ENCODE results near the gene ZNF777. TPM values are rescaled to one million over a fixed set of nuclear protein-coding genes. Genes with fewer than 3 reads are reported as not detected.

The ZNF777 gene
- total RNA-seq = 18.2 and 19.2 TPM in 2 replicates

GRCh38 chr7:149460493-149461277, at the start of gene ZNF777:
Gene ZNF777, minus strand, starts transcription at chr7:149461062. Its CDS starts 5,040 bp downstream, at chr7:149456022.
- peak; percentile 95 for DNase-seq
- H3K4me3 Mint-ChIP-seq = peak within 1 kb of the TSS; percentile 87
- peaks cover 25% of the 10 kb centered on the region for H3K27me3 Mint-ChIP-seq
- peaks cover 21% of the 10 kb centered on the region for H3K4me1 Mint-ChIP-seq
- intact Hi-C loops (cut with micrococcal nuclease) = loop anchor here (1.0 to 5.0 kb wide), 4 partner anchors 36 to 198 kb away; partner anchors contain the start of genes ZNF746 and ZNF783
- H3K27ac Mint-ChIP-seq = peak within 1 kb of the TSS; percentile 79
- no peaks in the 10 kb centered on the region for H3K9me3 Mint-ChIP-seq
- H3K36me3 Mint-ChIP-seq (ENCODE audit: low read depth) = peaks cover 8% of the 10 kb centered on the region

- H3K27ac Mint-ChIP-seq = no peak overlapping the region
- no peak overlapping the region for H3K4me3 Mint-ChIP-seq
- intact Hi-C loops (cut with micrococcal nuclease) = no loop called here
Measured at GRCh38 chr7:149510248-149510647, 49.4 kb upstream of the ZNF777 start.

GRCh38 chr7:149509774-149510173, 48.9 kb upstream of the ZNF777 start:
- no peak overlapping the region for H3K27ac Mint-ChIP-seq
- H3K36me3 Mint-ChIP-seq (ENCODE audit: low read depth) = peaks cover 6% of the 10 kb centered on the region
- peaks cover 8% of the 10 kb centered on the region for H3K27me3 Mint-ChIP-seq
- no peak overlapping the region for H3K4me3 Mint-ChIP-seq
- intact Hi-C loops (cut with micrococcal nuclease) = no loop called here
- H3K4me1 Mint-ChIP-seq = no peaks in the 10 kb centered on the region
- peaks cover 40% of the 10 kb centered on the region for H3K9me3 Mint-ChIP-seq
- DNase-seq = no peak

More at GRCh38 chr7:149510248-149510647, 49.4 kb upstream of the ZNF777 start:
- H3K36me3 Mint-ChIP-seq (ENCODE audit: low read depth) = peaks cover 6% of the 10 kb centered on the region
- H3K9me3 Mint-ChIP-seq = peaks cover 40% of the 10 kb centered on the region
- peaks cover 8% of the 10 kb centered on the region for H3K27me3 Mint-ChIP-seq
- no peaks in the 10 kb centered on the region for H3K4me1 Mint-ChIP-seq
- DNase-seq = no peak

GRCh38 chr7:149505551-149505950, 44.7 kb upstream of the ZNF777 start:
- H3K9me3 Mint-ChIP-seq = peaks cover 27% of the 10 kb centered on the region
- intact Hi-C loops (cut with micrococcal nuclease) = no loop called here

GRCh38 chr7:149501651-149502050, 40.8 kb upstream of the ZNF777 start:
- peaks cover 16% of the 10 kb centered on the region for H3K9me3 Mint-ChIP-seq
- H3K27me3 Mint-ChIP-seq = peaks cover 6% of the 10 kb centered on the region
- H3K36me3 Mint-ChIP-seq (ENCODE audit: low read depth) = peaks cover 2% of the 10 kb centered on the region
- no peak for DNase-seq
- H3K4me3 Mint-ChIP-seq = no peak overlapping the region
- peaks cover 6% of the 10 kb centered on the region for H3K4me1 Mint-ChIP-seq
- intact Hi-C loops (cut with micrococcal nuclease) = no loop called here
- no peak overlapping the region for H3K27ac Mint-ChIP-seq

More at GRCh38 chr7:149505551-149505950, 44.7 kb upstream of the ZNF777 start:
- no peak for DNase-seq
- H3K4me1 Mint-ChIP-seq = no peaks in the 10 kb centered on the region
- peaks cover 4% of the 10 kb centered on the region for H3K27me3 Mint-ChIP-seq
- no peak overlapping the region for H3K4me3 Mint-ChIP-seq
- peaks cover 6% of the 10 kb centered on the region for H3K36me3 Mint-ChIP-seq (ENCODE audit: low read depth)
- H3K27ac Mint-ChIP-seq = no peak overlapping the region

- Mint-ChIP-seq H3K36me3 (ENCODE audit: low read depth) (peaks cover 3% of the 10 kb centered on the region), H3K4me1 (peaks cover 12% of the 10 kb centered on the region), H3K27ac (no peak overlapping the region), H3K27me3 (peaks cover 6% of the 10 kb centered on the region), H3K9me3 (peaks cover 16% of the 10 kb centered on the region), H3K4me3 (no peak overlapping the region)
- no peak for DNase-seq
- intact Hi-C loops (cut with micrococcal nuclease) = no loop called here
Measured at GRCh38 chr7:149500910-149501309, 40.0 kb upstream of the ZNF777 start.

GRCh38 chr7:149500201-149500600, 39.3 kb upstream of the ZNF777 start:
- DNase-seq = no peak
- Mint-ChIP-seq H3K4me3 (no peak overlapping the region), H3K4me1 (peaks cover 16% of the 10 kb centered on the region), H3K27ac (no peak overlapping the region), H3K36me3 (ENCODE audit: low read depth) (peaks cover 3% of the 10 kb centered on the region), H3K27me3 (peaks cover 6% of the 10 kb centered on the region), H3K9me3 (peaks cover 10% of the 10 kb centered on the region)
- intact Hi-C loops (cut with micrococcal nuclease) = no loop called here

GRCh38 chr7:149498811-149499210, 37.9 kb upstream of the ZNF777 start:
- intact Hi-C loops (cut with micrococcal nuclease) = loop anchor here (5.0 to 10.0 kb wide), 4 partner anchors 254 to 826 kb away; partner anchors contain the start of genes ACTR3C, LRRC61, PDIA4 and ZNF425
- no peak for DNase-seq
- H3K9me3 Mint-ChIP-seq = no peaks in the 10 kb centered on the region
- peaks cover 19% of the 10 kb centered on the region for H3K4me1 Mint-ChIP-seq
- H3K36me3 Mint-ChIP-seq (ENCODE audit: low read depth) = peaks cover 9% of the 10 kb centered on the region
- no peak overlapping the region for H3K4me3 Mint-ChIP-seq
- H3K27ac Mint-ChIP-seq = no peak overlapping the region
- H3K27me3 Mint-ChIP-seq = peaks cover 2% of the 10 kb centered on the region

- H3K27me3 Mint-ChIP-seq = peaks cover 2% of the 10 kb centered on the region
- peak within 1 kb of the TSS; percentile 97 for H3K4me3 Mint-ChIP-seq
- no peaks in the 10 kb centered on the region for H3K9me3 Mint-ChIP-seq
- peaks cover 18% of the 10 kb centered on the region for H3K36me3 Mint-ChIP-seq (ENCODE audit: low read depth)
- peak within 1 kb of the TSS; percentile 96 for H3K27ac Mint-ChIP-seq
- DNase-seq = peak; percentile 95
- H3K4me1 Mint-ChIP-seq = peaks cover 19% of the 10 kb centered on the region
- intact Hi-C loops (cut with micrococcal nuclease) = loop anchor here (1.0 to 10.0 kb wide), 8 partner anchors 37 to 827 kb away; partner anchors contain the start of genes ACTR3C, LRRC61, PDIA4 and ZNF425
Measured at GRCh38 chr7:149497467-149498261, 36.8 kb upstream of the ZNF777 start, which contains the start of gene ZNF746. Gene ZNF746, minus strand, starts transcription at chr7:149497809. Its CDS starts 273 bp downstream, at chr7:149497536.

- Mint-ChIP-seq H3K4me1 (peaks cover 19% of the 10 kb centered on the region), H3K36me3 (ENCODE audit: low read depth) (peaks cover 25% of the 10 kb centered on the region), H3K27me3 (peaks cover 2% of the 10 kb centered on the region), H3K27ac (peak overlapping the region; percentile 96), H3K4me3 (peak overlapping the region; percentile 97), H3K9me3 (no peaks in the 10 kb centered on the region)
- DNase-seq = peak; percentile 85
- intact Hi-C loops (cut with micrococcal nuclease) = loop anchor here (1.0 to 10.0 kb wide), 8 partner anchors 36 to 828 kb away; partner anchors contain the start of genes ACTR3C, LRRC61, PDIA4 and ZNF425
Measured at GRCh38 chr7:149496642-149497391, 36.0 kb upstream of the ZNF777 start.

- H3K4me1 Mint-ChIP-seq = peaks cover 19% of the 10 kb centered on the region
- no peaks in the 10 kb centered on the region for H3K9me3 Mint-ChIP-seq
- peak overlapping the region; percentile 96 for H3K27ac Mint-ChIP-seq
- peak overlapping the region; percentile 97 for H3K4me3 Mint-ChIP-seq
- H3K36me3 Mint-ChIP-seq (ENCODE audit: low read depth) = peaks cover 28% of the 10 kb centered on the region
- intact Hi-C loops (cut with micrococcal nuclease) = loop anchor here (2.0 to 10.0 kb wide), 5 partner anchors 35 to 829 kb away; partner anchors contain the start of genes ACTR3C, LRRC61, PDIA4 and ZNF425
- DNase-seq = peak; percentile 57
- peaks cover 2% of the 10 kb centered on the region for H3K27me3 Mint-ChIP-seq
Measured at GRCh38 chr7:149495785-149496641, 35.2 kb upstream of the ZNF777 start.

- peaks cover 16% of the 10 kb centered on the region for H3K4me1 Mint-ChIP-seq
- no peak overlapping the region for H3K4me3 Mint-ChIP-seq
Measured at GRCh38 chr7:149494738-149495368, 34.0 kb upstream of the ZNF777 start.

More at GRCh38 chr7:149494738-149495368, 34.0 kb upstream of the ZNF777 start:
- peak overlapping the region; percentile 61 for H3K27ac Mint-ChIP-seq
- H3K27me3 Mint-ChIP-seq = no peaks in the 10 kb centered on the region
- DNase-seq = no peak
- no peaks in the 10 kb centered on the region for H3K9me3 Mint-ChIP-seq
- H3K36me3 Mint-ChIP-seq (ENCODE audit: low read depth) = peaks cover 39% of the 10 kb centered on the region
- intact Hi-C loops (cut with micrococcal nuclease) = loop anchor here (5.0 to 10.0 kb wide), 4 partner anchors 250 to 830 kb away; partner anchors contain the start of genes ACTR3C, LRRC61, PDIA4 and ZNF425

All from activated CD4-positive, alpha-beta T cell treated with anti-CD3 and anti-CD28 coated beads, Interleukin-2, amount 10 ng/mL, durations not matched to agents 24 days and 14 days (primary cell).